Smooth muscle cell (in vitro differentiated cells): ENCODE data around the gene NR1H4. TPM values are rescaled to one million over a fixed set of nuclear protein-coding genes. Genes with fewer than 3 reads are reported as not detected.

Source experiments
- DNase-seq: peaks from one replicate; lab custom pipeline; 2025; ENCODE audit not compliant: unreplicated experiment; lab: John Stamatoyannopoulos, UW
- H2AFZ ChIP-seq: fragments of 200-600 bp; sonication (generic); 2 replicates; pipeline ENCODE4 v1.6.0; 2016; ENCODE audit warnings: antibody characterized with exemption, low read depth, mild to moderate bottlenecking
- H3F3A ChIP-seq: fragments of 200-600 bp; sonication (generic); 2 replicates; pipeline ENCODE4 v1.6.0; 2017; ENCODE audit warnings: antibody characterized with exemption, low read depth
- H3K27ac ChIP-seq: fragments of 200-600 bp; sonication (generic); 2 replicates; pipeline ENCODE4 v1.5.1; 2016; ENCODE audit warnings: low read depth, mild to moderate bottlenecking
- H3K27me3 ChIP-seq: fragments of 200-600 bp; sonication (generic); 2 replicates; pipeline ENCODE4 v1.6.1; 2016; ENCODE audit warnings: low read depth, mild to moderate bottlenecking
- H3K36me3 ChIP-seq: fragments of 200-600 bp; sonication (generic); 2 replicates; pipeline ENCODE4 v1.5.1; 2016; ENCODE audit warnings: low read depth
- H3K4me1 ChIP-seq: fragments of 200-600 bp; sonication (generic); 2 replicates; pipeline ENCODE4 v1.5.1; 2016; ENCODE audit warnings: low read depth
- H3K4me2 ChIP-seq: fragments of 200-600 bp; sonication (generic); 2 replicates; pipeline ENCODE4 v1.6.0; 2016; ENCODE audit warnings: mild to moderate bottlenecking
- H3K4me3 ChIP-seq: fragments of 200-600 bp; sonication (generic); 2 replicates; pipeline ENCODE4 v1.5.1; 2016; ENCODE audit warnings: mild to moderate bottlenecking
- H3K79me2 ChIP-seq: fragments of 200-600 bp; sonication (generic); 2 replicates; pipeline ENCODE4 v1.6.0; 2016; ENCODE audit warnings: low read depth, mild to moderate bottlenecking
- H3K9ac ChIP-seq: fragments of 200-600 bp; sonication (generic); 2 replicates; pipeline ENCODE4 v1.6.0; 2016; ENCODE audit warnings: low read depth
- H3K9me3 ChIP-seq: fragments of 200-600 bp; sonication (generic); replicated peaks from 2 replicates; pipeline ENCODE4 v1.5.1; 2016; ENCODE audit warnings: low read depth
- H4K20me1 ChIP-seq: fragments of 200-600 bp; sonication (generic); 2 replicates; pipeline ENCODE4 v1.6.0; 2016; ENCODE audit warnings: low read depth
- CTCF ChIP-seq: fragments of 200-600 bp; sonication (generic); IDR thresholded peaks from 2 replicates; pipeline ENCODE4 v1.5.1; 2017; ENCODE audit warnings: borderline replicate concordance, mild to moderate bottlenecking, antibody characterized with exemption; ENCODE audit not compliant: insufficient read depth, poor library complexity, severe bottlenecking
- WGBS: methylation state at CpG from one replicate; pipeline ENCODE4 v1.1.7; 2016; ENCODE audit warnings: low lambda C conversion rate; 5-methylcytosine and 5-hydroxymethylcytosine counted together
- polyA plus RNA-seq: library from polyadenylated mRNA; unstranded; fragments of >200 nt; fragmentation: Nextera tagmentation; extraction: Ambion mirVana; gene quantifications from 2 replicates; pipeline ENCODE4 v1.2.1, GENCODE V29; 2016
- total RNA-seq: library from RNA; depleted of rRNA; stranded (reverse); fragments of >200 nt; gene quantifications from 2 replicates; pipeline ENCODE4 v1.2.3, GENCODE V29; 2014

NR1H4 gene
- total and polyA plus RNA-seq, 2 experiments from 2014 or later = not detected

GRCh38 chr12:100494026-100494425 lies 20.4 kb downstream of the NR1H4 start:
- no peak for TF ChIP-seq CTCF
- no peak overlapping the region for H2AFZ ChIP-seq
- H3K27ac ChIP-seq = no peak overlapping the region
- WGBS = 86% methylated on average over 2 of the region's 2 CpGs
- no peaks in the 10 kb centered on the region for H3K9me3 ChIP-seq
- H3K27me3 ChIP-seq = no peaks in the 10 kb centered on the region
- H3K4me3 ChIP-seq = no peak overlapping the region
- no peaks in the 10 kb centered on the region for H3K4me1 ChIP-seq
- H3F3A ChIP-seq = no peaks in the 10 kb centered on the region
- DNase-seq = no peak
- H4K20me1 ChIP-seq = no peaks in the 10 kb centered on the region
- H3K9ac ChIP-seq = no peak overlapping the region
- H3K4me2 ChIP-seq = no peak overlapping the region
- no peaks in the 10 kb centered on the region for H3K36me3 ChIP-seq
- H3K79me2 ChIP-seq = no peaks in the 10 kb centered on the region

GRCh38 chr12:100494538-100494937 lies 20.9 kb downstream of the NR1H4 start:
- Histone ChIP-seq H3K9me3 (no peaks in the 10 kb centered on the region), H3K27me3 (no peaks in the 10 kb centered on the region), H3F3A (no peaks in the 10 kb centered on the region), H3K27ac (no peak overlapping the region), H4K20me1 (no peaks in the 10 kb centered on the region), H3K36me3 (no peaks in the 10 kb centered on the region), H3K4me1 (no peaks in the 10 kb centered on the region), H3K4me2 (no peak overlapping the region), H3K79me2 (no peaks in the 10 kb centered on the region), H3K9ac (no peak overlapping the region), H3K4me3 (no peak overlapping the region), H2AFZ (no peak overlapping the region)
- DNase-seq = no peak
- WGBS = 95% methylated on average over 2 of the region's 2 CpGs
- no peak for TF ChIP-seq CTCF

- H3K4me2 ChIP-seq = no peak overlapping the region
- no peaks in the 10 kb centered on the region for H3F3A ChIP-seq
- no peaks in the 10 kb centered on the region for H3K27me3 ChIP-seq
- no peaks in the 10 kb centered on the region for H4K20me1 ChIP-seq
- H2AFZ ChIP-seq = no peak overlapping the region
- H3K4me3 ChIP-seq = no peak overlapping the region
- H3K4me1 ChIP-seq = no peaks in the 10 kb centered on the region
- H3K36me3 ChIP-seq = no peaks in the 10 kb centered on the region
- no peak overlapping the region for H3K27ac ChIP-seq
- no peaks in the 10 kb centered on the region for H3K79me2 ChIP-seq
- no peaks in the 10 kb centered on the region for H3K9me3 ChIP-seq
- WGBS = 90% methylated on average over 15 of the region's 15 CpGs
- H3K9ac ChIP-seq = no peak overlapping the region
- DNase-seq = no peak
- TF ChIP-seq CTCF = no peak
These were observed 23.6 kb downstream of the NR1H4 start for GRCh38 chr12:100497105-100497795.

GRCh38 chr12:100498141-100498540 lies 24.5 kb downstream of the NR1H4 start:
- Histone ChIP-seq H3K4me3 (no peak overlapping the region), H3K27me3 (no peaks in the 10 kb centered on the region), H3K9me3 (no peaks in the 10 kb centered on the region), H3K4me1 (no peaks in the 10 kb centered on the region), H3K9ac (no peak overlapping the region), H4K20me1 (no peaks in the 10 kb centered on the region), H3K79me2 (no peaks in the 10 kb centered on the region), H3F3A (no peaks in the 10 kb centered on the region), H3K36me3 (no peaks in the 10 kb centered on the region), H2AFZ (no peak overlapping the region), H3K27ac (no peak overlapping the region), H3K4me2 (no peak overlapping the region)
- 91% methylated on average over 10 of the region's 10 CpGs for WGBS
- no peak for TF ChIP-seq CTCF
- no peak for DNase-seq
